H1 (cell line): ENCODE data around the gene KRTAP12-3. TPM values are rescaled to one million over a fixed set of nuclear protein-coding genes. Genes with fewer than 3 reads are reported as not detected.

Experiments
- CTCF ChIA-PET: fragments of 300-600 bp; sonication (Branson Sonifier 250); formaldehyde crosslinking; loops from one replicate; lab custom pipeline; 2021; ENCODE audit not compliant: partially characterized antibody; lab: Charles Lee
- POLR2A ChIA-PET: fragments of 300-600 bp; sonication (Branson Sonifier 250); formaldehyde crosslinking; loops from one replicate; lab custom pipeline; 2021; ENCODE audit warnings: inconsistent platforms; ENCODE audit not compliant: partially characterized antibody; lab: Charles Lee
- DNase-seq, 2 experiments: peaks; one replicate each; pipeline versions ENCODE4 v3.0.0 to v3.0.0-alpha.2; 2010 to 2022; ENCODE audit warnings: low spot score in 2 of 2, low read depth in 1 of 2, mixed read lengths in 1 of 2
- FAIRE-seq: peaks from 2 replicates; lab custom pipeline; 2011; peaks lifted over from hg19 to GRCh38; lab: Jason Lieb, UNC
- H2AFZ ChIP-seq: 2 replicates; pipeline ENCODE4 v1.8.1; 2012; ENCODE audit warnings: low read length, inconsistent platforms
- H2AK5ac ChIP-seq: 2 replicates; pipeline ENCODE4 v1.6.1; 2013; ENCODE audit warnings: low read depth, low read length
- H2BK120ac ChIP-seq: replicated peaks from 2 replicates; pipeline ENCODE3; 2013; ENCODE audit warnings: low read depth, low read length, inconsistent platforms
- H2BK12ac ChIP-seq: 2 replicates; pipeline ENCODE4 v1.6.1; 2013; ENCODE audit warnings: low read depth, low read length
- H2BK15ac ChIP-seq: 2 replicates; pipeline ENCODE4 v1.6.1; 2013; ENCODE audit warnings: low read length
- H2BK20ac ChIP-seq: 2 replicates; pipeline ENCODE4 v1.6.1; 2013; ENCODE audit warnings: low read length
- H2BK5ac ChIP-seq: 2 replicates; pipeline ENCODE4 v1.6.1; 2013; ENCODE audit warnings: low read depth, low read length
- H3K14ac ChIP-seq: 2 replicates; pipeline ENCODE4 v1.6.1; 2013; ENCODE audit warnings: inconsistent platforms; ENCODE audit not compliant: insufficient read length
- H3K18ac ChIP-seq: 2 replicates; pipeline ENCODE4 v1.6.1; 2013; ENCODE audit warnings: low read length; ENCODE audit errors: extremely low read depth
- H3K23ac ChIP-seq: 2 replicates; pipeline ENCODE4 v1.6.1; 2013; ENCODE audit warnings: inconsistent platforms; ENCODE audit not compliant: insufficient read length
- H3K23me2 ChIP-seq: 2 replicates; pipeline ENCODE4 v1.6.1; 2013; ENCODE audit warnings: low read depth, low read length
- H3K27ac ChIP-seq: 2 replicates; pipeline ENCODE4 v1.6.1; 2011; ENCODE audit warnings: low read depth, low read length, inconsistent platforms
- H3K27me3 ChIP-seq, 4 experiments: replicated peaks in 1 of 4; 1 replicate in 1 of 4; 2 replicates in 3 of 4; pipeline versions ENCODE4 v1.6.1 to v1.8.1; 2011 to 2013; ENCODE audit warnings: low read length in 3 of 4, mild to moderate bottlenecking in 3 of 4, inconsistent platforms in 2 of 4, mixed read lengths in 2 of 4, moderate library complexity in 1 of 4; ENCODE audit not compliant: control insufficient read depth in 3 of 4, insufficient read depth in 3 of 4; ENCODE audit errors: extremely low read depth in 1 of 4
- H3K36me3 ChIP-seq, 4 experiments: 2 replicates each; pipeline versions ENCODE4 v1.6.1 to v1.8.1; 2011 to 2013; ENCODE audit warnings: mild to moderate bottlenecking in 4 of 4, low read length in 3 of 4, moderate library complexity in 2 of 4, control low read depth in 1 of 4, inconsistent platforms in 1 of 4; ENCODE audit not compliant: insufficient read depth in 4 of 4, control insufficient read depth in 2 of 4
- H3K4ac ChIP-seq: replicated peaks from 2 replicates; pipeline ENCODE3; 2013; ENCODE audit warnings: low read length, low read depth, mixed read lengths, inconsistent platforms; ENCODE audit not compliant: insufficient read length
- H3K4me1 ChIP-seq, 4 experiments: replicated peaks in 1 of 4; 1 replicate in 1 of 4; 2 replicates in 3 of 4; pipeline versions ENCODE4 v1.6.1 to v1.8.1; 2011 to 2013; ENCODE audit warnings: low read length in 3 of 4, inconsistent platforms in 2 of 4, mixed read lengths in 1 of 4; ENCODE audit not compliant: insufficient read depth in 4 of 4, control insufficient read depth in 3 of 4
- H3K4me2 ChIP-seq, 2 experiments: 2 replicates each; pipeline versions ENCODE4 v1.6.1 to v1.8.1; 2011 to 2013; ENCODE audit warnings: low read depth in 2 of 2, low read length in 2 of 2, control low read depth in 1 of 2, inconsistent platforms in 1 of 2, mild to moderate bottlenecking in 1 of 2; ENCODE audit not compliant: insufficient read depth in 1 of 2
- H3K4me3 ChIP-seq, 4 experiments: fragments of 200-600, 300-600 bp in 1 of 4; sonication (generic), shearing (Covaris generic), sonication (Bioruptor Twin) in 1 of 4; 2 replicates each; pipeline versions ENCODE4 v1.5.1 to v1.8.1; 2011 to 2016; ENCODE audit warnings: low read length in 4 of 4, low read depth in 3 of 4, control low read depth in 2 of 4, inconsistent platforms in 2 of 4, mild to moderate bottlenecking in 2 of 4, mixed read lengths in 1 of 4, moderate library complexity in 1 of 4; ENCODE audit not compliant: insufficient read depth in 2 of 4; ENCODE audit errors: extremely low read depth in 1 of 4
- H3K56ac ChIP-seq: replicated peaks from 2 replicates; pipeline ENCODE3; 2013; ENCODE audit warnings: low read depth, mild to moderate bottlenecking, mixed read lengths, low read length, inconsistent platforms; ENCODE audit not compliant: insufficient read length
- H3K79me1 ChIP-seq: 2 replicates; pipeline ENCODE4 v1.6.1; 2013; ENCODE audit warnings: low read depth, low read length, control low read depth
- H3K79me2 ChIP-seq, 2 experiments: 2 replicates each; pipeline versions ENCODE4 v1.6.1 to v1.8.1; 2012 to 2013; ENCODE audit warnings: low read length in 2 of 2, mild to moderate bottlenecking in 2 of 2, inconsistent platforms in 1 of 2; ENCODE audit not compliant: insufficient read depth in 2 of 2, control insufficient read depth in 1 of 2
- H3K9ac ChIP-seq, 4 experiments: replicated peaks in 1 of 4; 1 replicate in 1 of 4; 2 replicates in 3 of 4; pipeline versions ENCODE4 v1.6.1 to v1.8.1; 2011 to 2013; ENCODE audit warnings: low read depth in 3 of 4, low read length in 3 of 4, control low read depth in 2 of 4, mild to moderate bottlenecking in 2 of 4, moderate library complexity in 2 of 4, inconsistent platforms in 1 of 4; ENCODE audit errors: extremely low read depth in 1 of 4
- H3K9me3 ChIP-seq, 2 experiments: 2 replicates each; pipeline versions ENCODE4 v1.6.1 to v1.8.1; 2012 to 2013; ENCODE audit warnings: mild to moderate bottlenecking in 2 of 2, moderate library complexity in 2 of 2, control low read depth in 1 of 2, inconsistent platforms in 1 of 2, low read depth in 1 of 2, low read length in 1 of 2, mixed read lengths in 1 of 2; ENCODE audit not compliant: insufficient read depth in 2 of 2
- H4K20me1 ChIP-seq, 2 experiments: replicated peaks in 1 of 2; 2 replicates each; pipeline versions ENCODE3 to v1.8.1; 2011 to 2013; ENCODE audit warnings: inconsistent platforms in 2 of 2, low read length in 2 of 2, mild to moderate bottlenecking in 1 of 2; ENCODE audit not compliant: insufficient read depth in 2 of 2, control insufficient read depth in 1 of 2
- H4K5ac ChIP-seq: 2 replicates; pipeline ENCODE4 v1.6.1; 2013; ENCODE audit warnings: low read length, low read depth, mixed read lengths, inconsistent platforms; ENCODE audit not compliant: insufficient read length
- H4K8ac ChIP-seq: 2 replicates; pipeline ENCODE4 v1.8.0; 2013; ENCODE audit warnings: mild to moderate bottlenecking, moderate library complexity, low read length, inconsistent platforms; ENCODE audit not compliant: insufficient read depth; ENCODE audit errors: extremely low read depth
- H4K91ac ChIP-seq: replicated peaks from 2 replicates; pipeline ENCODE3; 2013; ENCODE audit warnings: low read length, mixed read lengths, inconsistent platforms; ENCODE audit not compliant: insufficient read length
- CHD1 ChIP-seq: IDR thresholded peaks from 2 replicates; pipeline ENCODE4 v1.6.1; 2012; ENCODE audit warnings: low read depth, low read length, improper control_type of control experiment
- CTCF ChIP-seq, 3 experiments: IDR thresholded peaks; 1 replicate in 2 of 3; 2 replicates in 1 of 3; pipeline versions ENCODE4 v1.5.1 to v1.6.1; 2011; ENCODE audit warnings: low read length in 3 of 3, mild to moderate bottlenecking in 3 of 3, inconsistent platforms in 2 of 3, low read depth in 1 of 3, moderate library complexity in 1 of 3; ENCODE audit not compliant: insufficient read depth in 1 of 3; ENCODE audit errors: control extremely low read depth in 1 of 3
- RAD21 ChIP-seq, 2 experiments: IDR thresholded peaks in 1 of 2; conservative IDR thresholded peaks in 1 of 2; 2 replicates each; pipeline ENCODE4 v1.6.1; 2011; ENCODE audit warnings: low read depth in 2 of 2, low read length in 2 of 2, improper control_type of control experiment in 1 of 2, inconsistent platforms in 1 of 2, mild to moderate bottlenecking in 1 of 2, moderate library complexity in 1 of 2
- SRF ChIP-seq: IDR thresholded peaks from 2 replicates; pipeline ENCODE4 v1.6.1; 2011; ENCODE audit warnings: mild to moderate bottlenecking, low read depth, low read length, moderate library complexity
- TEAD4 ChIP-seq: IDR thresholded peaks from 2 replicates; pipeline ENCODE4 v1.6.1; 2012; ENCODE audit warnings: low read depth, low read length, inconsistent platforms, mixed read lengths
- ZNF274 ChIP-seq: IDR thresholded peaks from 2 replicates; pipeline ENCODE4 v1.7.0; 2012; ENCODE audit warnings: low read length, borderline replicate concordance; ENCODE audit errors: extremely low read depth
- WGBS, 2 experiments: shearing (Covaris generic) in 1 of 2; methylation state at CpG; one replicate each; pipeline versions ENCODE4 v1.1.6 to v1.1.7; 2013 to 2015; ENCODE audit warnings: low lambda C conversion rate in 2 of 2, mixed read lengths in 2 of 2, inconsistent platforms in 1 of 2, low coverage in 1 of 2, missing lambda C conversion rate in 1 of 2; ENCODE audit not compliant: insufficient replicate concordance in 2 of 2, insufficient coverage in 1 of 2, insufficient read length in 1 of 2; ENCODE audit errors: extremely low coverage in 1 of 2, missing lambda C conversion rate in 1 of 2; 5-methylcytosine and 5-hydroxymethylcytosine counted together
- polyA plus RNA-seq, 7 experiments: library from polyadenylated mRNA; depleted of rRNA in 3 of 7; stranded (reverse) in 5 of 7; unstranded in 2 of 7; fragments of >200 nt in 5 of 7; fragments of 200-250 nt in 2 of 7; gene quantifications; 1 replicate in 5 of 7; 2 replicates in 1 of 7; 4 replicates in 1 of 7; pipeline versions ENCODE4 v1.2.1 to v1.2.3, GENCODE V29; 2011 to 2013; ENCODE audit warnings: missing spikeins in 2 of 7, mixed read lengths in 2 of 7
- total RNA-seq: library from RNA; stranded (reverse); fragmentation: NEBNext Ultra II Directional; extraction: Animal tissue kit (Norgen Biotek cat#: 25700); gene quantifications from 2 replicates; pipeline ENCODE4 v1.2.1, GENCODE V29; 2021

KRTAP12-3 gene
- total and polyA plus RNA-seq, 2 of the 8 experiments (the other 6 are each of a cell fraction or from before 2014, with no cell fraction given) = not detected

DNA sequence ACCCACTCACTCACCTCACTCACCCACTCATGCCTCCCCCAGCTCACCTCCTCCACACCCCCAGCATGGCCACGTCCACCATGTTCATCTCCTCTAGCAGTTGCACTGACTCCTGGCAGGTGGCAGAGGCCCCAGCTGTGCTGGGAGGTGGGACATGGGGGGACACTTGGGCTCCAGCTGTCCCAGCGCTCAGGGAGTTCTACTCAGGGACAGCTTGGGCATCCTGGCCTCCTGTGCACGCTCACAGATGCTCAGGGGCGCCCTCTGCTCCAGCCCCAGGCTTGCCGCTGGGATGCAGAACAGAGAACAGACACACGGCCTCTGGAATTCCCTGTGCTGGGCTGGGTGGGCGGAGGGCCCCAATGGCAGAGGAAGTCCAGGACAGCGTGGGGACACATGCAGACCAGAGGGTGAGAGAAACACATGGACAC is 40.6 kb upstream of the KRTAP12-3 start:
- H4K8ac ChIP-seq = no peak overlapping the region
- H2BK15ac ChIP-seq = 0 out of 2 replicates have a peak overlapping the region, but pooled peaks have one; percentile 46
- no peak overlapping the region for H3K4me2 ChIP-seq
- no peak overlapping the region; the same call in 1 of the 2 replicates for H2BK20ac ChIP-seq
- no peak overlapping the region for H3K27ac ChIP-seq
- H2AFZ ChIP-seq = no peak overlapping the region
- ChIA-PET CTCF (interaction anchor here (0.7 to 4.0 kb wide), 12 partner anchors 9 to 184 kb away, joined by 3 to 16 read pairs (median 4); partner anchors contain the start of genes KRTAP10-9 and UBE2G2), POLR2A (interaction anchor here (0.7 to 1.7 kb wide), 4 partner anchors 17 to 97 kb away, joined by 3 to 4 read pairs (median 3); no protein-coding TSS in a partner anchor)
- no peaks in the 10 kb centered on the region for H3K23me2 ChIP-seq
- H4K5ac ChIP-seq = no peak overlapping the region
- no peak overlapping the region for H2BK120ac ChIP-seq
- no peaks in the 10 kb centered on the region for H3K79me2 ChIP-seq
- WGBS, 2 experiments = 69% methylated on average over 8 of the region's 8 CpGs; no CpG with 5 or more reads in 1 of the 2 experiments
- no peak overlapping the region; the same call in 1 of the 2 replicates for H2BK5ac ChIP-seq
- peak in 1 of 2 experiments; percentile 53 for DNase-seq
- peaks cover 0 to 1% of the 10 kb centered on the region in 2 experiments for H4K20me1 ChIP-seq
- H2AK5ac ChIP-seq = no peak overlapping the region
- no peaks in the 10 kb centered on the region for H3K36me3 ChIP-seq
- H3K79me1 ChIP-seq = no peaks in the 10 kb centered on the region; the same call in 1 of the 2 replicates
- H3K18ac ChIP-seq = peak overlapping the region; percentile 32; the same call in 1 of the 2 replicates
- no peak overlapping the region for H3K9ac ChIP-seq
- H3K4ac ChIP-seq = peak overlapping the region; percentile 28
- H3K27me3 ChIP-seq = no peaks in the 10 kb centered on the region
- FAIRE-seq = no peak
- peak overlapping the region; percentile 55 for H4K91ac ChIP-seq
- H3K4me3 ChIP-seq = no peak overlapping the region
- no peak for TF ChIP-seq ZNF274
- peak; percentile 25 to 35; a peak in 3 of 4 replicates for TF ChIP-seq RAD21 (IDR thresholded peaks at IDR 0.05 in 1 of 2, conservative IDR thresholded peaks at IDR 0.05 in 1 of 2; ENCODE audit: low read depth in 2 of 2, low read length in 2 of 2)
- no peak for TF ChIP-seq CHD1
- TF ChIP-seq CTCF (IDR thresholded peaks at IDR 0.05; ENCODE audit: control extremely low read depth in 1 of 3, insufficient read depth in 1 of 3, low read depth in 1 of 3, low read length in 3 of 3) = peak in 1 of 3 experiments; percentile 22; a peak in 1 of 4 replicates
- TF ChIP-seq TEAD4 = 0 out of 2 replicates have a peak, but pooled peaks have one; percentile 13
- TF ChIP-seq SRF = no peak
- peaks cover 6 to 7% of the 10 kb centered on the region in 2 experiments; a peak in 2 of 4 replicates for H3K9me3 ChIP-seq
- no peak overlapping the region for H3K14ac ChIP-seq
- H3K4me1 ChIP-seq = peaks cover 0 to 6% (median 2%) of the 10 kb centered on the region in 4 experiments; a peak in 4 of 7 replicates
- H2BK12ac ChIP-seq = peak overlapping the region; percentile 84; the same call in 1 of the 2 replicates
- H3K23ac ChIP-seq = no peak overlapping the region
- no peak overlapping the region for H3K56ac ChIP-seq
